Measurements from ENCODE around the gene LATS2.

GRCh38 chr13:21035498-21035897, 25.9 kb downstream of the LATS2 start:
- TF ChIP-seq CTCF (IDR thresholded peaks at IDR 0.05; ENCODE audit: low read depth, low read length) (no peak), POLR2A (IDR thresholded peaks at IDR 0.05; ENCODE audit: extremely low read depth, insufficient read length) (no peak)
